Measurements from ENCODE around the gene PTPRM. TPM values are rescaled to one million over a fixed set of nuclear protein-coding genes. Genes with fewer than 3 reads are reported as not detected.

The PTPRM gene
- total and polyA plus RNA-seq, 3 donors from 2014 or later, result 76.4 to 101 (median 94.6) TPM

DNA sequence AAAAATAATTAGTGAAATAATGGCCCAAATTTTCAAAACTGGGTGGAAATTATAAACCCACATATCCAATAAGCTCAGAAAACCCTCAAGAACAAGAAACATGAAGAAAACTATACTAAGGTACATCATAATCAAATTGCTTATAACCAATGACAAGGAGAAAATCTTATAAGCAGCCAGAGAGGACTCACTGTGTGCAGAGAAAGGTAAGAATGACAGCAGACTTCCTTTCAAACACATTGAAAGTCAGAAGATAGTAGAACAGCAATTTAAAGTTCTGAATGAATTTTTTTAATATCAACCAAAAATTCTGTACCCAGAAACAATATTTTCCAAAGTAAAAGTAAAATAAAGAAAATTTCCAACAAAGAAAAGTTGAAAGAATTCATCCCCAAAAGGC, 844.4 kb downstream of the PTPRM start:
- Histone ChIP-seq H3K27me3 (no peaks in the 10 kb centered on the region), H3K27ac (no peak overlapping the region), H3K4me1 (no peaks in the 10 kb centered on the region), H3K36me3 (ENCODE audit: low read depth, missing control alignments) (no peaks in the 10 kb centered on the region), H3K9me3 (no peaks in the 10 kb centered on the region), H3K4me3 (no peak overlapping the region)
- intact Hi-C loops (cut with DNase I; ENCODE audit: low total_unique reads), result no loop called here
- TF ChIP-seq, protein P1, sequence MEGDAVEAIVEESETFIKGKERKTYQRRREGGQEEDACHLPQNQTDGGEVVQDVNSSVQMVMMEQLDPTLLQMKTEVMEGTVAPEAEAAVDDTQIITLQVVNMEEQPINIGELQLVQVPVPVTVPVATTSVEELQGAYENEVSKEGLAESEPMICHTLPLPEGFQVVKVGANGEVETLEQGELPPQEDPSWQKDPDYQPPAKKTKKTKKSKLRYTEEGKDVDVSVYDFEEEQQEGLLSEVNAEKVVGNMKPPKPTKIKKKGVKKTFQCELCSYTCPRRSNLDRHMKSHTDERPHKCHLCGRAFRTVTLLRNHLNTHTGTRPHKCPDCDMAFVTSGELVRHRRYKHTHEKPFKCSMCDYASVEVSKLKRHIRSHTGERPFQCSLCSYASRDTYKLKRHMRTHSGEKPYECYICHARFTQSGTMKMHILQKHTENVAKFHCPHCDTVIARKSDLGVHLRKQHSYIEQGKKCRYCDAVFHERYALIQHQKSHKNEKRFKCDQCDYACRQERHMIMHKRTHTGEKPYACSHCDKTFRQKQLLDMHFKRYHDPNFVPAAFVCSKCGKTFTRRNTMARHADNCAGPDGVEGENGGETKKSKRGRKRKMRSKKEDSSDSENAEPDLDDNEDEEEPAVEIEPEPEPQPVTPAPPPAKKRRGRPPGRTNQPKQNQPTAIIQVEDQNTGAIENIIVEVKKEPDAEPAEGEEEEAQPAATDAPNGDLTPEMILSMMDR (IDR thresholded peaks at IDR 0.05), result no peak
- TF ChIP-seq POLR2A (IDR thresholded peaks at IDR 0.05), result no peak
- no peak for DNase-seq

GRCh38 chr18:8412117-8412516, 845.0 kb downstream of the PTPRM start:
- Histone ChIP-seq H3K4me1 (no peaks in the 10 kb centered on the region), H3K4me3 (no peak overlapping the region), H3K27me3 (no peaks in the 10 kb centered on the region), H3K36me3 (ENCODE audit: low read depth, missing control alignments) (no peaks in the 10 kb centered on the region), H3K9me3 (no peaks in the 10 kb centered on the region), H3K27ac (no peak overlapping the region)
- DNase-seq, result no peak
- 92 to 93% methylated on average over 6 to 8 of the region's 8 CpGs for WGBS, 2 donors
- intact Hi-C loops (cut with DNase I; ENCODE audit: low total_unique reads), result no loop called here
- TF ChIP-seq, protein P1 (IDR thresholded peaks at IDR 0.05), result no peak
- no peak for TF ChIP-seq POLR2A (IDR thresholded peaks at IDR 0.05)

GRCh38 chr18:8413189-8413588, 846.1 kb downstream of the PTPRM start:
- intact Hi-C loops (cut with DNase I; ENCODE audit: low total_unique reads), result no loop called here
- Histone ChIP-seq H3K9me3 (no peaks in the 10 kb centered on the region), H3K27me3 (no peaks in the 10 kb centered on the region), H3K4me3 (no peak overlapping the region), H3K4me1 (no peaks in the 10 kb centered on the region), H3K36me3 (ENCODE audit: low read depth, missing control alignments) (no peaks in the 10 kb centered on the region), H3K27ac (no peak overlapping the region)
- 80 to 85% methylated on average over 2 of the region's 2 CpGs for WGBS, 2 donors
- TF ChIP-seq POLR2A (IDR thresholded peaks at IDR 0.05), result no peak
- TF ChIP-seq, protein P1 (IDR thresholded peaks at IDR 0.05), result no peak
- DNase-seq, result no peak

- TF ChIP-seq POLR2A (IDR thresholded peaks at IDR 0.05), result no peak
- TF ChIP-seq, protein P1 (IDR thresholded peaks at IDR 0.05), result no peak
- H3K36me3 ChIP-seq (ENCODE audit: low read depth, missing control alignments), result no peaks in the 10 kb centered on the region
- H3K27ac ChIP-seq, result no peak overlapping the region
- no peaks in the 10 kb centered on the region for H3K9me3 ChIP-seq
- H3K4me1 ChIP-seq, result no peaks in the 10 kb centered on the region
- H3K27me3 ChIP-seq, result no peaks in the 10 kb centered on the region
- intact Hi-C loops (cut with DNase I; ENCODE audit: low total_unique reads), result no loop called here
- H3K4me3 ChIP-seq, result no peak overlapping the region
- WGBS, 2 donors, result 74 to 75% methylated on average over 6 of the region's 6 CpGs
- no peak for DNase-seq
Measured at GRCh38 chr18:8413751-8414150, 846.6 kb downstream of the PTPRM start.

DNA sequence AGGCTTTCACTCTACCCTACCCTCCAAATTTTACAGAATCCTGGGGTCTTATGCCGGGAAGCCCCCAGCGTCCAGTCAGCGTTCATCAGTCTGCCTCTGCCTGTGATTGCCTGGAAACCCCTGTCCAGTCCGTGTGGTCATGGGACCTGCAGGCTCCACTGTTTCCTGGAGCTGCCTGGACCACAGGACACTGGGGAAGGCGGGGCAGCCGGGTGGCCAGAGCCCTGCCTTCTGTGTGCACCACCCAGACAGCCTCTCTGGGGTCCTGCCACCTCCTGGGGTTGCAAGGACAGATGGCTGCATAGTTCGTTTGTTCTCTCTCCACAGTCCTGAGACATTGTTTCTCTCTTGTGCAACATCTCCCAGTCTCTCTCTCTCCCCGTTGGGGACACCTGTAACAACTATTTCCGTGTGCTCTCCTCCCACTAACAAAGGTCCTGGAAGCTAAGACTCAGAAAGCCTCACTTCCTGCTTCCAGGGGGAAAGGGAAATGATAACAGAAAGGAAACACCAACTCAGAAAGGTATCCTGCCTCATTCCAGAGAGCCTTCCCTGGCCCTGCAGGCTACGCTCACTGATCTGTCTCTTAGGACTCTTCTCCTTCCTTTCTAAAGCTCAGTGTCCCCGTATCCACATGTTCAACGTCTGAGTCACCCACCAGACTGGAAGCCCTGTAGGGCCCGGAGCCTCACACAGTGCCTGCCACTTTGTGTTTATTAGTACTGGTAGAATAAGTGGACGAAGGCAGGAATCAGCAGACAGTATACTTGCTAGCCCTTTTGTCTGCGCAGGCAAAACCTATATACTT, 849.3 kb downstream of the PTPRM start:
- H3K27me3 ChIP-seq, result no peaks in the 10 kb centered on the region
- no peaks in the 10 kb centered on the region for H3K4me1 ChIP-seq
- intact Hi-C loops (cut with DNase I; ENCODE audit: low total_unique reads), result no loop called here
- TF ChIP-seq, protein P1 (IDR thresholded peaks at IDR 0.05), result no peak
- no peak for TF ChIP-seq POLR2A (IDR thresholded peaks at IDR 0.05)
- DNase-seq, result no peak
- no peak overlapping the region for H3K4me3 ChIP-seq
- no peaks in the 10 kb centered on the region for H3K36me3 ChIP-seq (ENCODE audit: low read depth, missing control alignments)
- H3K9me3 ChIP-seq, result no peaks in the 10 kb centered on the region
- 60 to 63% methylated on average over 15 of the region's 15 CpGs for WGBS, 2 donors
- H3K27ac ChIP-seq, result no peak overlapping the region
